ENCODE results near the gene SWT1.

DNA sequence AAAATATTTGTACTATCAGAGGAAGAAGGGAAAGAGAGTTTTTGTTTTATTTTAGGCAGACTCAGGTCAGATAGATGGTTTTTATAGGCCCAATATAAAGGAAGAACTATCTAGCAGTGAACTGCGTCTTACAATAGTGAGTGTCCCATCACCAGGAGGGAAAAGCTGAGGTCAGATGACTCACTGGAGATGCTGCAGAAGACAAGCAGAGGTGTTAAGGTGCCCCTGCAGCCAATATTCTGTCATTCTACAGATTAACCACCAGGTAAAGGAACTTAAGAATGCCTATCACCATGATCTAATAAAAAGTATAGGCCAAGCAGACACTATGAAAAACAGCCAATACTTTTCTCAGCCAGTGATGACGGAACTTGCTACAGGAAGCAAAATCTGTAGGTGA, 130.5 kb downstream of the SWT1 start:
- TF ChIP-seq, protein P1, sequence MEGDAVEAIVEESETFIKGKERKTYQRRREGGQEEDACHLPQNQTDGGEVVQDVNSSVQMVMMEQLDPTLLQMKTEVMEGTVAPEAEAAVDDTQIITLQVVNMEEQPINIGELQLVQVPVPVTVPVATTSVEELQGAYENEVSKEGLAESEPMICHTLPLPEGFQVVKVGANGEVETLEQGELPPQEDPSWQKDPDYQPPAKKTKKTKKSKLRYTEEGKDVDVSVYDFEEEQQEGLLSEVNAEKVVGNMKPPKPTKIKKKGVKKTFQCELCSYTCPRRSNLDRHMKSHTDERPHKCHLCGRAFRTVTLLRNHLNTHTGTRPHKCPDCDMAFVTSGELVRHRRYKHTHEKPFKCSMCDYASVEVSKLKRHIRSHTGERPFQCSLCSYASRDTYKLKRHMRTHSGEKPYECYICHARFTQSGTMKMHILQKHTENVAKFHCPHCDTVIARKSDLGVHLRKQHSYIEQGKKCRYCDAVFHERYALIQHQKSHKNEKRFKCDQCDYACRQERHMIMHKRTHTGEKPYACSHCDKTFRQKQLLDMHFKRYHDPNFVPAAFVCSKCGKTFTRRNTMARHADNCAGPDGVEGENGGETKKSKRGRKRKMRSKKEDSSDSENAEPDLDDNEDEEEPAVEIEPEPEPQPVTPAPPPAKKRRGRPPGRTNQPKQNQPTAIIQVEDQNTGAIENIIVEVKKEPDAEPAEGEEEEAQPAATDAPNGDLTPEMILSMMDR (IDR thresholded peaks at IDR 0.05), result no peak
- TF ChIP-seq POLR2AphosphoS5 (IDR thresholded peaks at IDR 0.05; ENCODE audit: low read depth, low read length), result no peak

Measured in Panc1 (cell line).